Astrocyte (in vitro differentiated cells and primary cell): ENCODE data around the gene MYO9A.

Experiments
- CTCF ChIP-seq: IDR thresholded peaks from 2 replicates; pipeline ENCODE4 v1.5.1; 2011; ENCODE audit warnings: low read depth, mild to moderate bottlenecking, inconsistent platforms, low read length, moderate library complexity; ENCODE audit not compliant: insufficient read depth
- EZH2 ChIP-seq: IDR thresholded peaks from 2 replicates; pipeline ENCODE4 v1.6.1; 2012; ENCODE audit warnings: mild to moderate bottlenecking, low read length, inconsistent platforms; ENCODE audit not compliant: insufficient read depth

- no peak for TF ChIP-seq CTCF
- no peak for TF ChIP-seq EZH2
These were observed 49.1 kb downstream of the MYO9A start for GRCh38 chr15:72068856-72069255.
